HL-60 (cell line): ENCODE data around the gene SPIRE1.

ENCODE experiments used
- POLR2AphosphoS5 ChIP-seq: IDR thresholded peaks from 2 replicates; pipeline ENCODE4 v1.6.1; 2012; ENCODE audit warnings: low read depth
- TF ChIP-seq, protein P1 (sequence below): IDR thresholded peaks from one replicate; pipeline ENCODE4 v1.5.1; 2011; ENCODE audit warnings: low read length, control low read depth, inconsistent platforms; ENCODE audit not compliant: insufficient read depth
- TF ChIP-seq, protein P2 (sequence below): IDR thresholded peaks from 2 replicates; pipeline ENCODE4 v1.6.1; 2012; ENCODE audit warnings: low read depth; ENCODE audit not compliant: insufficient replicate concordance

DNA sequence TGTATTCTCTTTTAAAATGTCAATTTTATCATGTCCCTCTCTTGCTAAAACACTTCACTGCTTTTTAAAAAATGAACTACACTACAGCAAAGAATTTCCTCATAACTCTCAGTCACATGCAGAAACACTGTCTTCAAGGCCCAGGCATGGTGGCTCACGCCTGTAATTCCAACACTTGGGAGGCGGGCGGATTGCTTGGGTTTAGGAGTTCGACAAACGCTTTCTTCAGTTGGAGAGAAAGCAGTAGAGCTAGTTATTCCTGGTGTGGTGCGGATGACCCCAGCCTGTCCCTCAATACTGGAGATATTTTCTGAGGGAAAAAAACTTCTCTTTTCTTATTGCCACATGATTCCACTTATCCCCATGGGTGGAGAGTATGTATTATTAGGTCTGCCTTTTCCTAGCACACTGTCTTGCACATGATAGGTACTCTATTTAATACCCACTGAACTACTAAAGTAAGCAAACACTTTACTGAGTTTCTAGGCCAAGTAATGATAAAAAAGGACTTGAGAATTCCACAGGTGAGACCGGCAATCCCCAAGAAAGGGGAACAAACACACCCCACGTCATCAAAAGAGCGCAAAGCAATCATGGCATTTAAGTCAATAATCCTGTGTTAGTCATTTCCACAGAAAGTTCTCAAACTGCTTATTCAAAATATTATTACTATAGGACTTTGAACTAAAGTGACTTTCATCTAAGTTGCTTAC lies 77.1 kb downstream of the SPIRE1 start:
- TF ChIP-seq, protein P1, sequence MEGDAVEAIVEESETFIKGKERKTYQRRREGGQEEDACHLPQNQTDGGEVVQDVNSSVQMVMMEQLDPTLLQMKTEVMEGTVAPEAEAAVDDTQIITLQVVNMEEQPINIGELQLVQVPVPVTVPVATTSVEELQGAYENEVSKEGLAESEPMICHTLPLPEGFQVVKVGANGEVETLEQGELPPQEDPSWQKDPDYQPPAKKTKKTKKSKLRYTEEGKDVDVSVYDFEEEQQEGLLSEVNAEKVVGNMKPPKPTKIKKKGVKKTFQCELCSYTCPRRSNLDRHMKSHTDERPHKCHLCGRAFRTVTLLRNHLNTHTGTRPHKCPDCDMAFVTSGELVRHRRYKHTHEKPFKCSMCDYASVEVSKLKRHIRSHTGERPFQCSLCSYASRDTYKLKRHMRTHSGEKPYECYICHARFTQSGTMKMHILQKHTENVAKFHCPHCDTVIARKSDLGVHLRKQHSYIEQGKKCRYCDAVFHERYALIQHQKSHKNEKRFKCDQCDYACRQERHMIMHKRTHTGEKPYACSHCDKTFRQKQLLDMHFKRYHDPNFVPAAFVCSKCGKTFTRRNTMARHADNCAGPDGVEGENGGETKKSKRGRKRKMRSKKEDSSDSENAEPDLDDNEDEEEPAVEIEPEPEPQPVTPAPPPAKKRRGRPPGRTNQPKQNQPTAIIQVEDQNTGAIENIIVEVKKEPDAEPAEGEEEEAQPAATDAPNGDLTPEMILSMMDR, result no peak
- TF ChIP-seq POLR2AphosphoS5, result no peak
- TF ChIP-seq, protein P2, sequence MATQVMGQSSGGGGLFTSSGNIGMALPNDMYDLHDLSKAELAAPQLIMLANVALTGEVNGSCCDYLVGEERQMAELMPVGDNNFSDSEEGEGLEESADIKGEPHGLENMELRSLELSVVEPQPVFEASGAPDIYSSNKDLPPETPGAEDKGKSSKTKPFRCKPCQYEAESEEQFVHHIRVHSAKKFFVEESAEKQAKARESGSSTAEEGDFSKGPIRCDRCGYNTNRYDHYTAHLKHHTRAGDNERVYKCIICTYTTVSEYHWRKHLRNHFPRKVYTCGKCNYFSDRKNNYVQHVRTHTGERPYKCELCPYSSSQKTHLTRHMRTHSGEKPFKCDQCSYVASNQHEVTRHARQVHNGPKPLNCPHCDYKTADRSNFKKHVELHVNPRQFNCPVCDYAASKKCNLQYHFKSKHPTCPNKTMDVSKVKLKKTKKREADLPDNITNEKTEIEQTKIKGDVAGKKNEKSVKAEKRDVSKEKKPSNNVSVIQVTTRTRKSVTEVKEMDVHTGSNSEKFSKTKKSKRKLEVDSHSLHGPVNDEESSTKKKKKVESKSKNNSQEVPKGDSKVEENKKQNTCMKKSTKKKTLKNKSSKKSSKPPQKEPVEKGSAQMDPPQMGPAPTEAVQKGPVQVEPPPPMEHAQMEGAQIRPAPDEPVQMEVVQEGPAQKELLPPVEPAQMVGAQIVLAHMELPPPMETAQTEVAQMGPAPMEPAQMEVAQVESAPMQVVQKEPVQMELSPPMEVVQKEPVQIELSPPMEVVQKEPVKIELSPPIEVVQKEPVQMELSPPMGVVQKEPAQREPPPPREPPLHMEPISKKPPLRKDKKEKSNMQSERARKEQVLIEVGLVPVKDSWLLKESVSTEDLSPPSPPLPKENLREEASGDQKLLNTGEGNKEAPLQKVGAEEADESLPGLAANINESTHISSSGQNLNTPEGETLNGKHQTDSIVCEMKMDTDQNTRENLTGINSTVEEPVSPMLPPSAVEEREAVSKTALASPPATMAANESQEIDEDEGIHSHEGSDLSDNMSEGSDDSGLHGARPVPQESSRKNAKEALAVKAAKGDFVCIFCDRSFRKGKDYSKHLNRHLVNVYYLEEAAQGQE, result no peak
